SK-N-SH treated with all-trans-retinoic acid at 6 μM for 48 hours (cell line): Measurements from ENCODE around the gene ERVK3-1.

Experiments
- CSDC2 ChIP-seq: fragments of 250-450 bp; sonication (Bioruptor Pico); IDR thresholded peaks from 2 replicates; pipeline ENCODE4 v1.5.0; 2020; ENCODE audit warnings: mild to moderate bottlenecking, moderate library complexity
- GLIS3 ChIP-seq: fragments of 250-450 bp; sonication (Bioruptor Pico); IDR thresholded peaks from 2 replicates; pipeline ENCODE4 v1.5.0; 2020; ENCODE audit warnings: mild to moderate bottlenecking, moderate library complexity
- ISL1 ChIP-seq: fragments of 250-450 bp; sonication (Bioruptor Pico); IDR thresholded peaks from 2 replicates; pipeline ENCODE4 v2.1.2; 2022; ENCODE audit warnings: mild to moderate bottlenecking, moderate library complexity
- RARB ChIP-seq: fragments of 250-450 bp; sonication (Bioruptor Pico); IDR thresholded peaks from 2 replicates; pipeline ENCODE4 v1.8.0; 2021; ENCODE audit warnings: mild to moderate bottlenecking, moderate library complexity
- SNAI2 ChIP-seq: fragments of 250-450 bp; sonication (Bioruptor Pico); IDR thresholded peaks from 2 replicates; pipeline ENCODE4 v1.5.0; 2020; ENCODE audit warnings: mild to moderate bottlenecking, moderate library complexity
- ZFP3 ChIP-seq: fragments of 250-450 bp; sonication (Bioruptor Pico); IDR thresholded peaks from 2 replicates; pipeline ENCODE4 v1.5.0; 2020; ENCODE audit warnings: mild to moderate bottlenecking, moderate library complexity
- ZFP30 ChIP-seq: fragments of 450-650 bp; formaldehyde crosslinking; IDR thresholded peaks from 2 replicates; pipeline ENCODE4 v1.5.0; 2022; ENCODE audit warnings: mild to moderate bottlenecking, moderate library complexity
- TF ChIP-seq, protein P1 (sequence below): fragments of 250-450 bp; sonication (Bioruptor Pico); IDR thresholded peaks from 2 replicates; pipeline ENCODE4 v1.5.1; 2020; ENCODE audit warnings: low read depth, mild to moderate bottlenecking, moderate library complexity

DNA sequence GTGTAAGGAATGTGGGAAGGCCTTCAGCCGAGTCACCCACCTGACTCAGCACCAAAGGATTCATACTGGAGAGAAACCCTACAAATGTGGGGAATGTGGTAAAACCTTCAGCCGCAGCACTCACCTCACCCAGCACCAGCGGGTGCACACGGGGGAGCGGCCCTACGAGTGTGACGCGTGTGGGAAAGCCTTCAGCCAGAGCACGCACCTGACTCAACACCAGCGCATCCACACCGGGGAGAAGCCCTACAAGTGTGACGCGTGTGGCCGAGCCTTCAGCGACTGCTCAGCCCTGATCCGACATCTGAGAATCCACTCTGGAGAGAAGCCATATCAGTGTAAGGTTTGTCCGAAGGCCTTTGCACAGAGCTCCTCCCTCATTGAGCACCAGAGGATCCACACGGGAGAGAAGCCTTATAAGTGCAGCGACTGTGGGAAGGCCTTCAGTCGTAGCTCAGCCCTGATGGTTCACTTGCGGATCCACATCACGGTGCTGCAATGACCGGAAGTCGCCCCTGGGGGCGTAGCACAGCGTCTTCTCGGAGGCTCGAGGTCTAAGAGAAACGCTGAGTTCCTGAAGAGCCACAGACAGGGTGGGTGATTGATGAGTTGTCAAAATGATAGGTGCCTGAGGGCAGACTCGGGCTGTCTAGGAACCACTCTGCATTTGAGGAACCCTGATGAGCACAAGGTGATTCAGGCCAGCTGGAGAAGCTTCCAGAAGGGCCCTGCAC, 33.8 kb downstream of the ERVK3-1 start:
- TF ChIP-seq ISL1 (CRISPR knock-in tag) (no peak), ZFP3 (CRISPR knock-in tag) (no peak), SNAI2 (no peak), CSDC2 (no peak), ZFP30 (CRISPR knock-in tag) (no peak), RARB (CRISPR knock-in tag) (no peak), GLIS3 (CRISPR knock-in tag) (no peak)
- TF ChIP-seq, protein P1, sequence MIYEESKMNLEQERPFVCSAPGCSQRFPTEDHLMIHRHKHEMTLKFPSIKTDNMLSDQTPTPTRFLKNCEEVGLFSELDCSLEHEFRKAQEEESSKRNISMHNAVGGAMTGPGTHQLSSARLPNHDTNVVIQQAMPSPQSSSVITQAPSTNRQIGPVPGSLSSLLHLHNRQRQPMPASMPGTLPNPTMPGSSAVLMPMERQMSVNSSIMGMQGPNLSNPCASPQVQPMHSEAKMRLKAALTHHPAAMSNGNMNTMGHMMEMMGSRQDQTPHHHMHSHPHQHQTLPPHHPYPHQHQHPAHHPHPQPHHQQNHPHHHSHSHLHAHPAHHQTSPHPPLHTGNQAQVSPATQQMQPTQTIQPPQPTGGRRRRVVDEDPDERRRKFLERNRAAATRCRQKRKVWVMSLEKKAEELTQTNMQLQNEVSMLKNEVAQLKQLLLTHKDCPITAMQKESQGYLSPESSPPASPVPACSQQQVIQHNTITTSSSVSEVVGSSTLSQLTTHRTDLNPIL, result no peak
